ENCODE data around the gene TMTC1.

The TMTC1 gene

DNA sequence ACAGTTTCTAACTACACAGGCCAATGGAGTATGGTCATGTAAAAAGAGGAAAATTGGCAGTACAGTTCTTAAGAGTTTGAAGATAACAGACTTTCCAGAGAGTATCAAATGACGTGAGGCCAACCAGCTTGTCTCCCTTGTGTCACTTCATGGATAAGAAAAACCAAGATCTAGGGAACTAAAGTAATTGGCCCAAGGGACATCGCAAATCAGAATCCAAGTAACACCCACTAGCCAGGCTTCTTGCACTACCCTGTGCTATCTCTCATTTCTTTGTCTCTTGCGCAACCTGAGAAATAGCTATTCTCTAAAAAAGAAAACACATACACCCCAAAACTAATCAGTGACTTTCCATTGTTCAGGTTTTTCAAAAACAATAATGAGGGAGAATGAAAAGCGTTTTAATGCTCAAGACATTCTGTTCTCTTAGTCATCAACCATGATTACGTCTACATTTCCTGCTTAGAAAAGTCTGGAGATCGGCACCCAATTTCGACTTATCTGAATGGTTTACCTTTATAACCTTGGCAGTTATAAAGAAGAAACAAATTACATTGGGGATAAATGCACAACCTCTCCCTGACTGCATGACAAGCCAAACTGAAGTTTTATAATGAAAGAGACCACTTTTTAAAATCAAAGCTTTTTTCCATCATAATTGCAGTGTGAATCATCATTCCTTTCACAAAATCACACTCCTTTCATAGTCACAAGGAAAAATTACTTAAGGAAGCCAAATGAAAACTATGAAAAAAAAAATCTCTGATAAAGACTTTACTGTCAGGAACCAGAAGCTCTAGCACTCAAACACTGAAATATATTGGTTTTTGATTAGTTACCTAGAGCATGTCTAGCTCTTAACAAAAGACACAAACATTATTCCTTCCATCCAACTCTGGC is 42.1 kb downstream of the TMTC1 start:
- no peak overlapping the region for H3K4me3 ChIP-seq (ENCODE audit: low read depth, low read length)

DNA sequence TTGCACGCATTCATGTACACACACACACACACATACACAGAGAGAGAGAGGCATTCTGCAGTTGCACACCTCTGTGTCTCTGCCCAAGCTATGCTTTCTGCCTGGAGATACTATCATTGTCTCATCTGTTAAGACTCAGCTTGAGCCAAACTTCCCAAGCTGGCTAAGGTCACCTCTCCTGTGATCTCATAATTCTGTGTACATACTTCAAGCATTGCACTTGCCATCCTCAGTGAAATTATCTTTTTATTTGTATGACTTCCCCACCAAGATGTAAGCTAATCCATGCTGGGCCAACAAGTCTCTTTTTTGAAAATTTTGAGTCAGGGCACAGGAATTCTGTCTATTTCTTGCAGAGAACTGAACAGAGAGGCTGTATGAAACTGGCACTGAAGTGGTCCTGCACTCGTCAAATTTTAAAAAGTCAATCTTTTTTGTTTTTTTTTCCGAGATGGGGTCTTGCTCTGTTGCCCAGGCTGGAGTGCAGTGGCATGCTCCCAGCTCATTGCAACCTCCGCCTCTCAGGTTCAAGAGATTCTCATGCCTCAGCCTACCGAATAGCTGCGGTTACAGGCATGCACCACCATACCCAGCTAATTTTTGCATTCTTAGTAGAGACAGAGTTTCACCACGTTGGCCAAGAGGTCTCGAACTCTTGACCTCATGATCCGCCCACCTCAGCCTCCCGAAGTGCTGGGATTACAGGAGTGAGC is 44.3 kb downstream of the TMTC1 start:
- H3K4me3 ChIP-seq (ENCODE audit: low read depth, low read length), result no peak overlapping the region

DNA sequence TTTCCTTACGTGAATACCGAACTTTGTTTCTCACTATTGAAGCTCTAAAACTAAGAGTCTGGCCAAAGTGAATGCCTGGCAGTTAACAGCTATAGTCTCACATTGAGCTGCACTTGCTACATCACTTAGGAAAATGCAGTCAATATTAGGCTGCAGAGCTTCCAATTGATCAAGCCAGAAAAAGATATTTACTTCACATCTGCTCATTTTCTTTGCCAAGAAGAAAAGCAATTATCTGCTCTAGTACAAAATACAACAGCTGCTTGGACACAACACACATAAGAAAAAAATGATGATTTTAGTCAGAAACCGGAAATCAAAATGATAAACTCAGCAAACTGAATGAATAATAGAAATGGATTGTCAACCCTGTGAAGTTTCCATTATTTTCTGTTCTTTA is 45.4 kb downstream of the TMTC1 start:
- H3K4me3 ChIP-seq (ENCODE audit: low read depth, low read length), result no peak overlapping the region

DNA sequence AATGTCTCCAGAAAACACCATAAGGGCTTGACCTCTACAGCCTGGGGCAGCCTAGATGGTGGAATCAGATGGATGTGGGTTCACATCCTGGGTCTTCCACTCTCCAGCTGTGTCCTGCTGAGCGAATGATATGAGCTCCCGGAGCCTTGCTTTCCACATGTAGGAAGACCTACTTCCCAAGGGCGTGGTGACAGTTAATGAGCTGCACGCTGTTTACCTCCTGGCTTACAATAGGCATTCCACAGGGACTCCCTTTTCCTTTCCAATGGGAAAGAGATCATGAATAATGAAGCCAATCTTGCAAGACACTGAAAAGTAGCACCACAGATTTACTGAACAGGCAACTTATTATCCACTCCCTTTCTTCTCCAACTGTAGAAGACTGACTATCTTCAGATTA is 46.1 kb downstream of the TMTC1 start:
- H3K4me3 ChIP-seq (ENCODE audit: low read depth, low read length), result no peak overlapping the region

- no peak overlapping the region for H3K4me3 ChIP-seq (ENCODE audit: low read depth, low read length)
Observed at GRCh38 chr12:29735604-29736003, 48.1 kb downstream of the TMTC1 start.

- H3K4me3 ChIP-seq (ENCODE audit: low read depth, low read length), result no peak overlapping the region
Observed at GRCh38 chr12:29734734-29735133, 49.0 kb downstream of the TMTC1 start.

GRCh38 chr12:29734305-29734704 is 49.4 kb downstream of the TMTC1 start:
- H3K4me3 ChIP-seq (ENCODE audit: low read depth, low read length), result no peak overlapping the region

DNA sequence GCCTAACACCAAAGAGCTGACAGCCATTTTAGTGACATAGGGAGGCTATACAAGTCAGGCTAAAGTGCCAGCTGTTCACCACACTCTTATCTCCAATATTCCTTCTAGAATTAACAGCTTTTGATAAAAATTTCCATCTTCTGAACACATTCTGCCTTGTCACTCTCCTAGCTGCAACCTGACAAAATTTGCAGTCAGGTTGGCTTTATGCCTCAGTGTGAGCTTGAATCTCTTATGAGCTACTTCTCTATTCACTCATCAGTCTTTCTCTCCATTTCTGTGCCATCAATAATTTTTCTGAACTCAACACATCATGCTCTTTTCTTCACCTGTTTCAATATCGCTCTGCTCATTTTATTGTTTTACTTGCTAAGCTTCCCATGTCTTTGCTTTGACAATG is 50.2 kb downstream of the TMTC1 start:
- no peak overlapping the region for H3K4me3 ChIP-seq (ENCODE audit: low read depth, low read length)

- no peak overlapping the region for H3K4me3 ChIP-seq (ENCODE audit: low read depth, low read length)
Observed at GRCh38 chr12:29733060-29733459, 50.7 kb downstream of the TMTC1 start.

DNA sequence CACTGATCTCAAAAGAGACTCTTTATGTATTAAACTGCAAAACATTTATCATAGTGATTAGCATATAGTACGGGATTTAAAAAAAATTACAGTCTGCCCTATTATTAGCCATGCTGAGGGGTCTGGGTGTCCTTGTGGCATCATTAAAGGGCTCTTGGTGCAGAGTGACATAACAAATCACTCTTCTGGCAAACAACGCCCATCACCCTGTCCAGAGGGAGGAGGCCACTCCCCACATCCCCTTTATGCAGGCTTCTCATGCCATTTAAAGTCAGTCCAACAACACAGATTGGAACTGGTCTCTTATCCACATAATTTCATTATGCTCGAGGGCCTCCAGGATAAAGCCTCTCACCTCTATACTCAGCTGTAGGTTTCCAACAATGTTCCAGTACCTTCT is 51.1 kb downstream of the TMTC1 start:
- H3K4me3 ChIP-seq (ENCODE audit: low read depth, low read length), result no peak overlapping the region

- no peak overlapping the region for H3K4me3 ChIP-seq (ENCODE audit: low read depth, low read length)
Observed at GRCh38 chr12:29732191-29732590, 51.6 kb downstream of the TMTC1 start.

- no peak overlapping the region for H3K4me3 ChIP-seq (ENCODE audit: low read depth, low read length)
Observed at GRCh38 chr12:29731591-29731990, 52.2 kb downstream of the TMTC1 start.

- H3K4me3 ChIP-seq (ENCODE audit: low read depth, low read length), result no peak overlapping the region
Observed at GRCh38 chr12:29730481-29730880, 53.3 kb downstream of the TMTC1 start.

DNA sequence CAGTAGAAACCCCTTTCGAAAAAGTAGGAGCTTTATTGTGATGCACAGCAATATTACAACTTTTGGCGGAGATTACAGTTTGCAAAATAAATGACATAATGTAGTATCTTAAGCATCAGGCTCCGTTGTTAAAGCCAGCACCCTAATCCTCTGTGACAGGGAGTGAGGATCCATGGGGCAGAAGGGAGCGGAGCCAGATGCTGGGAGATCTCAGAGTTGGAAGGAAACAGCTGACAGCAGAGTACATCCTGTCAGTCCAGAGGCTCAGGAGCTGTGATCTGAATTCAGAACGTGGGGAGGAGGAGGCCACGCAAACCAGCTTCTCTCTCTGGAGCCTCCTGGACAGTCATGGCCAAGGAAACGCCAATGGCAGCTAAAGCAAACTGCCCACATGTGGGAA is 55.7 kb downstream of the TMTC1 start:
- H3K4me3 ChIP-seq (ENCODE audit: low read depth, low read length), result no peak overlapping the region

DNA sequence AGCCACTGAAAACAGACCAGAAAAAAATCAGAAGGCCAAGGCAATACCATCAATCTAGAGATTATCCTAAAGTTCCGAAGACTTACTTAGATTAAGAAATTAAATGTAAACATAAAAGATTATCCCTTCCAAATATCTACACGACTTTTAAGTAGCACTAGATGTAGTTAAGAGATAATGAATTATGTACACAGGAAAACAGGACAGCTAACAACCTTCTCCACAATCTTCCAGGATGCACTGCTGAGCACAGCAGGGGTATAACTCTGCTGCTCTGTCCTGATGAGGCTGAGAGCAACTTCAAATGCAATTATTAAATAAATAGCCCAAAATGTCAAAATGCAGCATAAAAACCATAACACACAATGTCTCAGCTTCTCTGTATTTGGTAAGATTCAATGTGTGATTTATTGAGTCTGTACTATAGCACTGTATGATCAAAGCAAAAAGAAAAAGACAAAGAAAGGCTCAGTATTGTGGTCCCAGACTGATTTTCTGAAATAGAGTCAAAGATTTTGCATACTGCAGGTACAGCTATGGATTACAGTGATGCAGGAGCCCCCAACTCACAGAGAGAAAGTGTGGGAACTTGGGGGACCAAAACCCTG is 56.9 kb downstream of the TMTC1 start:
- H3K4me3 ChIP-seq (ENCODE audit: low read depth, low read length), result no peak overlapping the region

- H3K4me3 ChIP-seq (ENCODE audit: low read depth, low read length), result no peak overlapping the region
Observed at GRCh38 chr12:29726321-29726692, 57.4 kb downstream of the TMTC1 start.

- no peak overlapping the region for H3K4me3 ChIP-seq (ENCODE audit: low read depth, low read length)
Observed at GRCh38 chr12:29725587-29726320, 58.0 kb downstream of the TMTC1 start.

DNA sequence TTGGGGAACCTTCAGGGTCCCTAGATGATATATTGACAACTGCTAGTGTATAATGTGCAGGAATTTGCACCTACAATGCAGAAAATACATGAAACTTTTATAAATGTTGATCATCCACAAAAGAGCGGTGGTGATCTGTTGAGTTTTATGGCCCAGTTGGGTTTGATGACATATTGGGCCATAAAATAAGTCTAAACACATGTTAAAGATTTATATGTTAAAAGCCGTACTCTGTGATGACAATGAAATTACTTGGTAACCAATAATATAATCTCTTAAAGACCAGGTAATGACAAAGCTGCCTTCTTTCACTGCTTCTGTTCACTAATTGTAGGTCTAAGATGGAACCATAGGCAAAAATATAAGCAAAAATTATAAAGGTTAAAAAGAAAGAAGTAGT is 61.6 kb downstream of the TMTC1 start:
- H3K4me3 ChIP-seq (ENCODE audit: low read depth, low read length), result no peak overlapping the region

DNA sequence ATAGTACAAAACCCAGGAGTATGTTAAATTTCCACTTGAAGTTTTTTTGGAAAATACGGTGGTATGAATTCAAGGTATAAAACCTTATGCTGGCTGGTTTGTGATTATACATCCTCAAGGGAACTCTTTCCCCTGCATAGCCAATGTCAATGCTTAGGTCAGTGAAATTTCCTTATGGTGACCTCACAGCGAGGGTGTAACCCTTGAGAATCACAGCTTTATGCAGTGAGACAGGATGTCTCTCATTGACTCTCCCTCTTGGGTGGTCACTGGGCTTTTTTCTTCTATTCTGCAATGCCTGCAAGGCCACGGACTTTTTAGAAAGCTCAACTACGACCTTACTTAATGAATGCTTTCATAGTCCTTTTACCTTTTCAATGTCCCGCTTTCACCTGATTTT is 64.4 kb downstream of the TMTC1 start:
- H3K4me3 ChIP-seq (ENCODE audit: low read depth, low read length), result no peak overlapping the region

GRCh38 chr12:29717540-29718100 is 66.1 kb downstream of the TMTC1 start:
- no peak overlapping the region for H3K4me3 ChIP-seq (ENCODE audit: low read depth, low read length)

DNA sequence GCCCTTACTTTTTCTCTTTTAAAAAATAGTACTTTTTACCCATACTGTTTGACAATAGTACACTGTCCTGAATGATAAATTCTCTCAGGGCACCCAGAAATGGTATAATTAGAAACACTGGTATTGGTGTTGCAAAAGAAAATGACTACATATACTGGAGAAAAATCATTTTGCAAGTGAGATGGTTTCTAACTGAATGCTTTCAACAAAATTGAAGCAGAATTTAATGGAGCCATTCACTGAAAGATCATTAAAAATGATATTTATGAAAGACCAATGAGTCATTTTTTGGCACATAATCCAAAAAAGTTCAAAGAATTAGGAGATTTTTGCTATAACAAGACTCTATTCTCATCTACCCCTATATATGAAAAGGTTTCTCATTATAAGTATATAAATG is 68.8 kb downstream of the TMTC1 start:
- no peak overlapping the region for H3K4me3 ChIP-seq (ENCODE audit: low read depth, low read length)
